ENCODE results near the gene POLE.

POLE gene

DNA sequence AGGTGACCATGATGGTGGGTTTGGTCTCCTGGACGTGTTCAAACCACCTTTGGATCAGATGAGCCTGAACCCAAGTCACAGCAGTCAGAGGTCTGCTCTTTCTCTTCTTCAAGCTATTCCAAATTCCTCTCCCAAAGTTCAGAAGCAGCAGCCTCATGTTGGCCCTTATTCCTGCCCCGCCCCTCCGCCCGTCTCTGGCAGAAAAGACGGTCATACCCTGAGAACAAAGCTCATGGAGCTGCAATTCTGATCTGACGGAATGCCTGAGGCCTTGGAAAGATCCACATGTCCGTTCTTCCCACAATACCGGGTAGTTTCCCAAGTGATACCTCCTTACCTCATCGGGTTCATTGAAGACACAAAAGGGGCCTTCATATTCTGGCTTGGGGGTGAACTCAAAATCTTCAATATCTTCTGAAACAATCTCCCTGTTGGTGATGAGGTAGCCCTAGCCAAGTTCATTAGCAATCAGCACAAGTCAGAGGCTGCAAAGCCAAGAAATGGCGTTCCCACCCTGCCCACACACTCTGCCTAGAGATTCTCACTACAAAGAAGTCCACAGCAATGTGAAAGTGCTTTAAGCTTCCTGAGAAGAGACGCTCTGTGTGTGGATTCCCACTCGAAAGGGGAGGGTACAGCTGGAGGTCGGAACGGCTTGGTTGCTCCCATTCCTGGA is 11.2 kb downstream of the POLE start:
- DNase-seq (ENCODE audit: low read depth), result no peak

DNA sequence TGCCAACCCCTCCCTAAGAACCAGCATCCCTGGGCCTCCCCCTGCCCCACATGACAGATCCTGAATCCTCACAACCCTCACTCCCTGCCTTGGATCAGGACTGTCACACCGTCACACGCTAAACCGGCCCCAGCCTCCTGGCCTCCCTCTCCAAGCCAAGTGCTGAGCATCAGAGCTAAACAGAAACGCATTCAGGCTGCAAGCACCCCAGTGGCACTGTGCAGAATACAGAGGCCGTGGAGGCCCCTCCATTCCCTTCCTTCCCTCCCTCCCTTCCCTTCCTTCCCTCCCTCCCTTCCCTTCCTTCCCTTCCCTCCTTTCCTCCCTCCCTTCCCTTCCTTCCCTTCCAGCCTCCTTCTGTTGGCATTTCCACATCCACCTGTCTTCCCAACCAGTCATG is 12.6 kb downstream of the POLE start:
- no peak for DNase-seq (ENCODE audit: low read depth)

- DNase-seq (ENCODE audit: low read depth), result no peak
These were observed 13.6 kb downstream of the POLE start for GRCh38 chr12:132673288-132674179.

DNA sequence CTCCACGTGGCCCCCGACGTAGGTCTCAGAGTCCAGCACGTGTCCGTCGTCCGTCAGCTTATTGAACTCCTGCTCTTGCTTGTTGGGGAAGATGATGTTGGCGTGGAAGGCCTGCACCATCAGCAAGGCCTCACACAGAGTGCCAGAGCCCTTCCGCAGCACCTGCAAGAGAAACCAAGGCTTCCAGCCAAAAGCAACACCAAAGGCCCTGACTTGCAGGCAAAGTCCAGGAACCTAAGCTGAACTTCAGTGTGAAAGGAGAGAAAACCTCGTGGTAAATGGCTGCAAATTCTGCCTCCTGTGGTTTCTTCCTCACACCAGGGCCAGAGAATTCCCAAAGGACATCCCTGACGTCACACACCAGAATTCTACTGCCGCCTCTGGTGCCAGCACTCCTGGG is 14.5 kb downstream of the POLE start:
- DNase-seq (ENCODE audit: low read depth), result no peak

DNA sequence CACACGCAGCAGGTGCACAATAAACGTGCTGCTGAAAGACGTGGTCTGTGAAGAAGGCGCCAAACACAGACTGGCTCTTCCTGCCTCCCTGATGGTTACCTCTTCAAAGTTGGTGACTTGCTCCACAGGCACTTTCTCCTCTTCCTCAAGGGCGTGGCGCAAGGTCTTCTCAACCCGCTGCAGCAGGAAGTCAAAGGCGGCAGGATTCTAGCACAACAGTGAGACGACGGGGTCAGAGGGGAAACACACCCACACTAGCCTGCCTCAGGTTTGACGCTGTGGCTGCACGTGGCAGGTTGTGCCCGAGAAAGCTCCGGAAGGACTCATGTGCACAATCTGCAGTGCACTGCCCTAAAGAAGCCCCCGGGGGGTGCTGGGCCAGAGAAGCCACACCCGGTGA is 15.0 kb downstream of the POLE start:
- no peak for DNase-seq (ENCODE audit: low read depth)

GRCh38 chr12:132669166-132669879 is 17.8 kb downstream of the POLE start:
- no peak for DNase-seq (ENCODE audit: low read depth)

DNA sequence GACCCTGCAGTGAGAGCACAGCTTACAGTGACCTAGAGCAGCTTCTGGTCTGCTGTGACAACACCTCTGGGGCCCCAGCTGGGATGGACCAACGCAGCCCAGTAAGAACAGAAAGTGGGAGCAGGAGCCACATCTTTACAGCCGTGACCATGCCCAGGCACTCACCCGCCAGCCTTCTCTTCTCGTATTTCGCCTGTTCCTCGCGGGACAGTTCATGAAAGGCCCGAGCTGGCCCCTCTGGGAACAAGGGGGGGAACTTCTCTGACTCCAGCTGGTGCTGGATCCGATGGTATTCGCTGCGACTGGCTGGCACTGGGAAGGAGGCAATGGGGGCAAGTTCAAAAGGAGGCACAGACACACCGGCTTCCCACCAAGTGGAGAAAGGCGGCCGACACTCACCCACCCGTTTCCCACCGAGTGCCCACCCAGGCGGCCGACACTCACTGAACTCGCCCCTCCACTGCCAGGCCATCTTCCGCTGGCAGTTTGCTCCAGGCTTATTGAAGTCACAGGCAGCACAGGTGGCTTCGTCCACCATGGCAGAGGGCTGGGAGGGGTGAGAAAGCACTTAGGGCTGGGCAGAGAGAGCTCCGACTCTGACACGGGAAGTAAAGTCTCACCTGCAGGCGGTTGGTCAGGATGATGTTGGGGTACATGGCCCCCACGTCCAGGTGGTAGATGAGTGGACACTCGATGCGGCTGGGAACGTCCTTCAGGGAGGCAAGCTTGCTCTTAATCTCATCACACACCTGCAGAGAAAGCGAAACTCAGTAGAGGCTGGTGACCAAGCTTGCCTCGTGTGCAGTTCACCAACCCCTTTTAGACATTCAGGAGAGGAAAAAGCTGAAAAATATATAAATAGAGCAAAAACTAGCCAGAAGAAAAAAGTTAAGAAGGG is 18.7 kb downstream of the POLE start:
- DNase-seq (ENCODE audit: low read depth), result no peak

GRCh38 chr12:132665794-132666193 is 21.3 kb downstream of the POLE start:
- DNase-seq (ENCODE audit: low read depth), result no peak

DNA sequence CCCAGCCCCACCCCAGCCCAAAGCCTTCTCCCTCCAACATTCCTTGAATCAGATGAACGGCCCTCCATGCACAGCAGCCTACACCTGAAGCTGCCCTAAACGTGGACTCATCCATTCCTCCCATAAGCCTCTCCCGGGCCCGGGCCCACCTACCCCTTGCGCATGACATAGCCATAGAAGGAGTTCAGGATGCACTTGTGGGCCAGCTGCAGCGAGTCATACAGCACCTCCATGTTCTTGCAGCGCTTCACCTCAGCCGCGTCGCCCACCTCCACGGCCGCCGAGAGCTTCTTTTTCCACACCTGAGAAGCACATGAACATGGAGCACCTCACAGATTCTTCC is 22.0 kb downstream of the POLE start:
- no peak for DNase-seq (ENCODE audit: low read depth)

GRCh38 chr12:132664206-132665148 is 22.7 kb downstream of the POLE start:
- no peak for DNase-seq (ENCODE audit: low read depth)

GRCh38 chr12:132662901-132663755 is 24.0 kb downstream of the POLE start:
- DNase-seq (ENCODE audit: low read depth), result no peak

GRCh38 chr12:132661972-132662371 is 25.2 kb downstream of the POLE start:
- no peak for DNase-seq (ENCODE audit: low read depth)

DNA sequence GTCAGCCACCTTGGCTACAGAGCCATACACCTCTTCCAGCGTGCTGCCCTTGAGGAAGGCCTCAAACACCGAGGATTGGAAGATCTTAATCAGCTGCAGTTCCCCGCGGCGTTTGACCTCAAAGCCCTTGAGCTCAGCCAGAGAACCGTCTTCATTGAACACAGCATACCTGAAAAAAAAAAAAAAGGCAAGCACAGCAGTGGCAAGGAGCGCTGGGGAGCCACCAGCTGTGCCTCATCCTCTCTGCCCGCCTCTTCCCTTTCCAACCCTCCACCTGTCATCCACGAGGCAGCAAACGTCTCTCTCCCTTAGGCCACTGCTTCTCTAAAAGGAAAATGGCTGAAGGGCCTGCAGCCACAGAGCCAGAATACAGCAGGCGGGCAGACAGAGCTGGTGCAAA is 26.1 kb downstream of the POLE start:
- no peak for DNase-seq (ENCODE audit: low read depth)

DNA sequence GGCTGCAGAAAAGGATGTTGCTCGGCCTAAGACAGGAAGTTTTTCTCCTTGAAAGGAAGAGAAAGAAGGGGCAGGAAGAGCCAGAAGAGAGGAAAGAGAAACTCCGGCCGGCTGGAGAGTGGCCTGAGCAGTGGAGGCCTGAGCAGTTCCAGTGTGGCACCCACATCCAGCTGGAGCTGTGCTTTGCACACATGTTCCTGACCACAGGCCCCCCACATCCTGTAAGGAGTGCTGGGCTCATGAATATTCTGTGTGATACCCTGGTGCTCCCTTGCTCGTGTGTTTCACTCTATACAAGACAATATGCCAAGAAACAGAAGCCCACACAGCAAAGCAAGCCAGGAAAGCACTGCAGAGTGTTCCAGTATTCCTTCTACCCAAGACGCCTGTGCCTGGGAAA is 27.1 kb downstream of the POLE start:
- no peak for DNase-seq (ENCODE audit: low read depth)

DNA sequence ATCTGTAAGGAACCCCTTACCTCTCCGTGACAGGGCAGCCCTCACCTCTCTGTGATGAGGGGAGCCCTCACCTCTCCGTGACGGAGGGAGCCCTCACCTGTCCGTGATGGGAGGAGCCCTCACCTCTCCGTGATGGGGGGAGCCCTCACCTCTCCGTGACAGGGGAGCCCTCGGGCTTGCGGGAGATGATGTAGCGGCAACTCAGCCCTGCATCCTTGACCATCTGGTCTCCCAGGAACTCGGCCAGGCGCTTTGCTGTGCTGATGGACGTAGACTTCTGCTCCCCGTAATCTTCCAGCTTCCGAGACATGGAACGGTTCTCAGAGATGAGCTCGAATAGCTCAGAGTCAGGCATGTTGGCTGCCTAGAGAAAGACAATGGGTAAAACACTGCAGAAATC is 28.0 kb downstream of the POLE start:
- no peak for DNase-seq (ENCODE audit: low read depth)

GRCh38 chr12:132658149-132658894 is 28.8 kb downstream of the POLE start:
- DNase-seq (ENCODE audit: low read depth), result no peak

- peak; percentile 34 for DNase-seq (ENCODE audit: low read depth)
These were observed 30.0 kb downstream of the POLE start for GRCh38 chr12:132657004-132657727.

GRCh38 chr12:132653567-132654290 is 33.4 kb downstream of the POLE start:
- DNase-seq (ENCODE audit: low read depth), result peak; percentile 16
